ENCODE results near the gene RYR2.

DNA sequence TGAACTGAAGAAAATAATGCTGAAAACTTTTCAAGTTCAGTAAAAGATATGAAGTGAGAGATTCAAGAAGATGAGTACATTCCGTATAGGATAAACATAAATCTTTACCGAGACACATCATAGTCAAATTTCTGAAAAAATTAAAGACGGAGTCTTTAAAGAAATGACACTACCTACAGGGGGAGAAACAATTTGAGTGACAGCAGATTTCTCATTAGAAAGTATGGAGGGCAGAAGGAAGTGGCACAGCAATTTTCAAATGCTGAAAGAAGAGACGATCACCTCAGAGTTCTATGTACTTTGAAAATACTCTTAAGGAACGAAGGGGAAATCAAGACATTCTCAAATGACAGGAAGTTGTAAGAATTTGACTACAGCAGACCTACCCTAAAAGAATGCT, 577.6 kb downstream of the RYR2 start:
- TF ChIP-seq, protein P1, sequence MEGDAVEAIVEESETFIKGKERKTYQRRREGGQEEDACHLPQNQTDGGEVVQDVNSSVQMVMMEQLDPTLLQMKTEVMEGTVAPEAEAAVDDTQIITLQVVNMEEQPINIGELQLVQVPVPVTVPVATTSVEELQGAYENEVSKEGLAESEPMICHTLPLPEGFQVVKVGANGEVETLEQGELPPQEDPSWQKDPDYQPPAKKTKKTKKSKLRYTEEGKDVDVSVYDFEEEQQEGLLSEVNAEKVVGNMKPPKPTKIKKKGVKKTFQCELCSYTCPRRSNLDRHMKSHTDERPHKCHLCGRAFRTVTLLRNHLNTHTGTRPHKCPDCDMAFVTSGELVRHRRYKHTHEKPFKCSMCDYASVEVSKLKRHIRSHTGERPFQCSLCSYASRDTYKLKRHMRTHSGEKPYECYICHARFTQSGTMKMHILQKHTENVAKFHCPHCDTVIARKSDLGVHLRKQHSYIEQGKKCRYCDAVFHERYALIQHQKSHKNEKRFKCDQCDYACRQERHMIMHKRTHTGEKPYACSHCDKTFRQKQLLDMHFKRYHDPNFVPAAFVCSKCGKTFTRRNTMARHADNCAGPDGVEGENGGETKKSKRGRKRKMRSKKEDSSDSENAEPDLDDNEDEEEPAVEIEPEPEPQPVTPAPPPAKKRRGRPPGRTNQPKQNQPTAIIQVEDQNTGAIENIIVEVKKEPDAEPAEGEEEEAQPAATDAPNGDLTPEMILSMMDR (conservative IDR thresholded peaks at IDR 0.05): no peak
- no peak for TF ChIP-seq ZFX (IDR thresholded peaks at IDR 0.05)
